H9 (cell line): Measurements from ENCODE around the gene SPATA2. TPM values are rescaled to one million over a fixed set of nuclear protein-coding genes. Genes with fewer than 3 reads are reported as not detected.

Experiments
- DNase-seq: peaks from one replicate; pipeline ENCODE4 v3.0.0-alpha.2; 2017
- H2AFZ ChIP-seq: one replicate; pipeline ENCODE4 v1.6.1; 2013; ENCODE audit warnings: mild to moderate bottlenecking, low read length, control low read depth, moderate library complexity
- H2AK5ac ChIP-seq: 2 replicates; pipeline ENCODE4 v1.6.1; 2013; ENCODE audit warnings: low read length, control low read depth, mixed read lengths; ENCODE audit not compliant: insufficient read length
- H2BK120ac ChIP-seq: one replicate; pipeline ENCODE4 v1.6.1; 2013; ENCODE audit warnings: low read depth, mild to moderate bottlenecking, low read length, control low read depth, inconsistent platforms; ENCODE audit not compliant: poor library complexity, severe bottlenecking
- H2BK12ac ChIP-seq: 2 replicates; pipeline ENCODE4 v1.6.1; 2013; ENCODE audit warnings: low read length, control low read depth, mixed read lengths, low read depth; ENCODE audit not compliant: insufficient read length
- H2BK15ac ChIP-seq: 2 replicates; pipeline ENCODE4 v1.6.1; 2013; ENCODE audit warnings: low read depth, low read length, control low read depth
- H2BK20ac ChIP-seq: one replicate; pipeline ENCODE4 v1.6.1; 2013; ENCODE audit warnings: low read depth, mild to moderate bottlenecking, low read length, control low read depth, inconsistent platforms; ENCODE audit not compliant: poor library complexity, severe bottlenecking
- H2BK5ac ChIP-seq: 2 replicates; pipeline ENCODE4 v1.6.1; 2013; ENCODE audit warnings: low read length, control low read depth, mixed read lengths; ENCODE audit not compliant: insufficient read length
- H3K14ac ChIP-seq: 2 replicates; pipeline ENCODE4 v1.6.1; 2013; ENCODE audit warnings: low read length, control low read depth; ENCODE audit not compliant: insufficient read depth
- H3K18ac ChIP-seq: 2 replicates; pipeline ENCODE4 v1.6.1; 2013; ENCODE audit warnings: low read depth, mild to moderate bottlenecking, mixed read lengths, low read length, control low read depth; ENCODE audit not compliant: insufficient read length
- H3K23ac ChIP-seq: 2 replicates; pipeline ENCODE4 v1.6.1; 2013; ENCODE audit warnings: low read length, control low read depth, mixed read lengths, low read depth; ENCODE audit not compliant: insufficient read length
- H3K23me2 ChIP-seq: 2 replicates; pipeline ENCODE4 v1.6.1; 2013; ENCODE audit warnings: low read depth, mild to moderate bottlenecking, mixed read lengths, low read length, control low read depth; ENCODE audit not compliant: insufficient read length, poor library complexity, severe bottlenecking
- H3K27ac ChIP-seq: 2 replicates; pipeline ENCODE4 v1.5.1; 2013; ENCODE audit warnings: low read length, control low read depth, mixed read lengths, low read depth; ENCODE audit not compliant: insufficient read length
- H3K27me3 ChIP-seq: 2 replicates; pipeline ENCODE4 v1.6.1; 2013; ENCODE audit warnings: low read length, control low read depth, inconsistent platforms; ENCODE audit not compliant: insufficient read depth
- H3K4ac ChIP-seq: 2 replicates; pipeline ENCODE4 v1.6.1; 2013; ENCODE audit warnings: low read depth, mild to moderate bottlenecking, control low read depth, inconsistent platforms, low read length, moderate library complexity
- H3K4me1 ChIP-seq: 2 replicates; pipeline ENCODE4 v1.6.1; 2013; ENCODE audit warnings: low read length, control low read depth, inconsistent platforms; ENCODE audit not compliant: insufficient read depth
- H3K4me2 ChIP-seq: 2 replicates; pipeline ENCODE4 v1.6.1; 2013; ENCODE audit warnings: low read length, control low read depth, mixed read lengths; ENCODE audit not compliant: insufficient read length, insufficient read depth
- H3K56ac ChIP-seq: 2 replicates; pipeline ENCODE4 v1.6.1; 2013; ENCODE audit warnings: low read depth, mild to moderate bottlenecking, mixed read lengths, low read length, control low read depth; ENCODE audit not compliant: insufficient read length
- H3K79me1 ChIP-seq: 2 replicates; pipeline ENCODE4 v1.6.1; 2013; ENCODE audit warnings: low read depth, mild to moderate bottlenecking, moderate library complexity, low read length, control low read depth, inconsistent platforms; ENCODE audit not compliant: insufficient read depth, poor library complexity, severe bottlenecking
- H3K79me2 ChIP-seq: 2 replicates; pipeline ENCODE4 v1.6.1; 2013; ENCODE audit warnings: low read length, control low read depth, inconsistent platforms; ENCODE audit not compliant: insufficient read depth
- H3K9ac ChIP-seq: 2 replicates; pipeline ENCODE4 v1.6.1; 2013; ENCODE audit warnings: low read length, control low read depth, mixed read lengths; ENCODE audit not compliant: insufficient read length; ENCODE audit errors: extremely low read depth
- H3K9me3 ChIP-seq: one replicate; pipeline ENCODE4 v1.6.1; 2013; ENCODE audit warnings: low read depth, low read length, inconsistent platforms; ENCODE audit not compliant: control insufficient read depth
- H3T11ph ChIP-seq: one replicate; pipeline ENCODE4 v1.6.1; 2013; ENCODE audit warnings: mild to moderate bottlenecking, low read length, control low read depth, inconsistent platforms
- H4K20me1 ChIP-seq: one replicate; pipeline ENCODE4 v1.6.1; 2013; ENCODE audit not compliant: control insufficient read depth, insufficient read length, insufficient read depth
- H4K5ac ChIP-seq: 2 replicates; pipeline ENCODE4 v1.6.1; 2013; ENCODE audit warnings: low read depth, mild to moderate bottlenecking, mixed read lengths, low read length, control low read depth; ENCODE audit not compliant: insufficient read length
- H4K8ac ChIP-seq: replicated peaks from 2 replicates; pipeline ENCODE4 v1.6.1; 2013; ENCODE audit warnings: low read length, control low read depth, mixed read lengths, low read depth; ENCODE audit not compliant: insufficient read length
- H4K91ac ChIP-seq: 2 replicates; pipeline ENCODE4 v1.6.1; 2013; ENCODE audit warnings: low read depth, mild to moderate bottlenecking, moderate library complexity, mixed read lengths, low read length, control low read depth; ENCODE audit not compliant: insufficient read length
- H3K27ac Mint-ChIP-seq, 3 experiments: 2 replicates in 2 of 3; 3 replicates in 1 of 3; pipeline ENCODE4 v1.8.0; 2020 to 2021; ENCODE audit warnings: mixed read lengths in 3 of 3, mild to moderate bottlenecking in 1 of 3, moderate library complexity in 1 of 3
- H3K27me3 Mint-ChIP-seq: 2 replicates; pipeline ENCODE4 v1.8.0; 2021; ENCODE audit warnings: low read depth, mild to moderate bottlenecking, moderate library complexity, mixed read lengths
- H3K36me3 Mint-ChIP-seq, 3 experiments: 2 replicates in 2 of 3; 3 replicates in 1 of 3; pipeline ENCODE4 v1.8.0; 2020 to 2021; ENCODE audit warnings: low read depth in 3 of 3, mixed read lengths in 3 of 3; ENCODE audit not compliant: insufficient read depth in 1 of 3
- H3K4me1 Mint-ChIP-seq, 2 experiments: 2 replicates each; pipeline ENCODE4 v1.8.0; 2020; ENCODE audit warnings: mixed read lengths in 2 of 2
- H3K4me3 Mint-ChIP-seq, 2 experiments: 2 replicates in 1 of 2; 3 replicates in 1 of 2; pipeline ENCODE4 v1.8.0; 2020 to 2021; ENCODE audit warnings: mild to moderate bottlenecking in 2 of 2, mixed read lengths in 2 of 2, moderate library complexity in 1 of 2
- H3K9me3 Mint-ChIP-seq, 2 experiments: 2 replicates in 1 of 2; 3 replicates in 1 of 2; pipeline ENCODE4 v1.8.0; 2020; ENCODE audit warnings: mild to moderate bottlenecking in 2 of 2, mixed read lengths in 2 of 2, moderate library complexity in 1 of 2
- WGBS: extraction: QIAGEN DNeasy Blood & Tissue Kit; methylation state at CpG from one replicate; pipeline ENCODE4 v1.1.7; 2013; ENCODE audit warnings: missing lambda C conversion rate, low lambda C conversion rate, mixed read lengths; ENCODE audit not compliant: insufficient read length; ENCODE audit errors: extremely low coverage; 5-methylcytosine and 5-hydroxymethylcytosine counted together
- total RNA-seq: library from RNA; stranded (reverse); gene quantifications from 2 replicates; pipeline ENCODE4 v1.2.1, GENCODE V29; 2021
- TF ChIP-seq, protein P1 (sequence below): fragments of 200-600 bp; sonication (generic); conservative IDR thresholded peaks from 3 replicates; pipeline ENCODE4 v1.8.0; 2021; ENCODE audit warnings: antibody characterized with exemption, mild to moderate bottlenecking

The SPATA2 gene
- total RNA-seq, 1 experiment from 2014 or later: 9.6 TPM

DNA sequence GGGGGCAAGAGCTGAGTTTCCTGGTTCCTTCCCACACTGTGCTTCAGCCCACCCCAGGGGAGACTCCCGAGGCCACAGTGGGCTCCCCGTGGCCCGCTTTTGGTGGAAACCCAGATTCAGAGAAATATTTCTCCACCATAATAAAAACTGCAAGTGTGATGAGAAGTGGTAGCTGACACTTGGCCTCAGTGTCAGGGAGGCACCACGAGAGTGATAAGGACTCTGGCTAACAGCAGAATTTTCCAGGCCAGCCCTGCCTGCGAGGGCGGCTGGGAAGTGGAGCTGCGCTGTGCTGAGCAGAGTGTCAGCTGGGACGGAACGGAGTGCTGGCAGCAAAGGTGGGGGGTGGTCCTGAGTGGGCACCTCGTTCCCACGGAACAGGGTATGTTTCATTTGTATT lies 22.5 kb downstream of the SPATA2 start:
- no peak overlapping the region for H3K18ac ChIP-seq
- Mint-ChIP-seq H3K27ac (peak overlapping the region in 2 of 3 experiments; percentile 49 to 66; a peak in 2 of 7 replicates), H3K4me3 (no peak overlapping the region), H3K4me1 (peaks cover 23 to 42% of the 10 kb centered on the region in 2 experiments), H3K27me3 (peaks cover 1% of the 10 kb centered on the region), H3K36me3 (peaks cover 0 to 4% (median 0%) of the 10 kb centered on the region in 3 experiments; a peak in 2 of 7 replicates), H3K9me3 (no peaks in the 10 kb centered on the region; a peak in 1 of 5 replicates)
- no peak overlapping the region for H2AK5ac ChIP-seq
- H3K9me3 ChIP-seq: no peaks in the 10 kb centered on the region
- no peak overlapping the region for H2BK20ac ChIP-seq
- H3K27me3 ChIP-seq: no peaks in the 10 kb centered on the region
- H2BK12ac ChIP-seq: no peak overlapping the region
- no peaks in the 10 kb centered on the region for H3K79me1 ChIP-seq
- no peak overlapping the region for H4K8ac ChIP-seq
- H3K79me2 ChIP-seq: no peaks in the 10 kb centered on the region
- no peak overlapping the region for H4K5ac ChIP-seq
- H3K4ac ChIP-seq: no peak overlapping the region
- H4K20me1 ChIP-seq: no peaks in the 10 kb centered on the region
- H3K27ac ChIP-seq: no peak overlapping the region
- no peak overlapping the region for H2BK120ac ChIP-seq
- WGBS: no CpG with 5 or more reads among the region's 11 CpGs
- H3K9ac ChIP-seq: no peak overlapping the region
- no peak overlapping the region for H4K91ac ChIP-seq
- H2BK5ac ChIP-seq: no peak overlapping the region
- no peak overlapping the region for H3K14ac ChIP-seq
- no peak overlapping the region for H3K23ac ChIP-seq
- DNase-seq: no peak
- H2AFZ ChIP-seq: no peak overlapping the region
- TF ChIP-seq, protein P1, sequence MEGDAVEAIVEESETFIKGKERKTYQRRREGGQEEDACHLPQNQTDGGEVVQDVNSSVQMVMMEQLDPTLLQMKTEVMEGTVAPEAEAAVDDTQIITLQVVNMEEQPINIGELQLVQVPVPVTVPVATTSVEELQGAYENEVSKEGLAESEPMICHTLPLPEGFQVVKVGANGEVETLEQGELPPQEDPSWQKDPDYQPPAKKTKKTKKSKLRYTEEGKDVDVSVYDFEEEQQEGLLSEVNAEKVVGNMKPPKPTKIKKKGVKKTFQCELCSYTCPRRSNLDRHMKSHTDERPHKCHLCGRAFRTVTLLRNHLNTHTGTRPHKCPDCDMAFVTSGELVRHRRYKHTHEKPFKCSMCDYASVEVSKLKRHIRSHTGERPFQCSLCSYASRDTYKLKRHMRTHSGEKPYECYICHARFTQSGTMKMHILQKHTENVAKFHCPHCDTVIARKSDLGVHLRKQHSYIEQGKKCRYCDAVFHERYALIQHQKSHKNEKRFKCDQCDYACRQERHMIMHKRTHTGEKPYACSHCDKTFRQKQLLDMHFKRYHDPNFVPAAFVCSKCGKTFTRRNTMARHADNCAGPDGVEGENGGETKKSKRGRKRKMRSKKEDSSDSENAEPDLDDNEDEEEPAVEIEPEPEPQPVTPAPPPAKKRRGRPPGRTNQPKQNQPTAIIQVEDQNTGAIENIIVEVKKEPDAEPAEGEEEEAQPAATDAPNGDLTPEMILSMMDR: no peak
- H3K23me2 ChIP-seq: no peaks in the 10 kb centered on the region
- H3K56ac ChIP-seq: no peak overlapping the region
- H2BK15ac ChIP-seq: no peak overlapping the region
- no peak overlapping the region for H3K4me2 ChIP-seq
- no peaks in the 10 kb centered on the region for H3K4me1 ChIP-seq
- H3T11ph ChIP-seq: no peak overlapping the region
